ENCODE results near the gene EIF5AL1. TPM values are rescaled to one million over a fixed set of nuclear protein-coding genes. Genes with fewer than 3 reads are reported as not detected.
A peak's percentile ranks its signal among the peaks of the same experiment; 100 is the strongest.

The EIF5AL1 gene
- total RNA-seq, 2 donors from 2014 or later, result 0.22 to 0.62 TPM

DNA sequence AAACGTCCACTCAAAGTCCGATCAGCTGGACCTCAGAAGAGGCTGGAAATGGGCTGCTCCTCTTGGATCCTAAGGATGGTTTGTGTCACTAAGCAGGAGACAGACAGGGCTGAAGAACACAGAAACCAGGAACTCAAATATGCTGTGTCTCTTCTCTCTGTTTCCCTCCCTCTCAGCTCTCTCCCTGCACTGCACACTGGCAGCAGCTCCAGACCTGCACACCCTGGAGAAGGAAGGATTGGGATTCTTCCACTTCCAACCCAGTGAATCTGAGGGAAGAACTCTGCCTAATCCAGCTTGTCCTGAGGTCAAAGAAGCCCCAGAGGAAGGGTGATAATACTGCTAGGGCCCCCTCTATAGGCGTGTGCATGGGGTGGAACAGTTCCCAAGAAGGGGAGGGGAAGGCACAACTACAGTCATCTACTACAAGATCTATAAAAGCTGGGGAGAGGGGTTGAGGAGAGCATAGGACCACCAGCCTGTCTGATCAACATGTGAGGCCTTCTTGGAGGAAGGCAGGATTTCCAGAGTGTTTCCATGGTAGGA lies 44.2 kb upstream of the EIF5AL1 start:
- H3K36me3 ChIP-seq (ENCODE audit: control insufficient read depth, insufficient read depth, low read length), result no peaks in the 10 kb centered on the region
- H3K27ac Mint-ChIP-seq, result peak overlapping the region; percentile 27
- no peaks in the 10 kb centered on the region for H3K9me3 ChIP-seq (ENCODE audit: control insufficient read depth, low read length)
- WGBS, 2 experiments (ENCODE audit: insufficient coverage in 1 of 2, insufficient read length in 1 of 2), result 95 to 100% methylated on average over 2 of the region's 3 CpGs
- no peaks in the 10 kb centered on the region for H3K9me3 Mint-ChIP-seq
- no peak overlapping the region for H3K27ac ChIP-seq (ENCODE audit: low read depth, low read length)
- no peaks in the 10 kb centered on the region for H3K4me1 ChIP-seq (ENCODE audit: control insufficient read depth, insufficient read depth, low read length)
- H3K27me3 Mint-ChIP-seq (ENCODE audit: insufficient read depth), result peaks cover 15% of the 10 kb centered on the region
- H3K4me3 ChIP-seq (ENCODE audit: low read length), result no peak overlapping the region
- no peak for DNase-seq
- H3K4me1 Mint-ChIP-seq, result no peaks in the 10 kb centered on the region
- H3K36me3 Mint-ChIP-seq (ENCODE audit: low read depth), result no peaks in the 10 kb centered on the region
- H3K4me3 Mint-ChIP-seq, result no peak overlapping the region
- TF ChIP-seq, protein P1, sequence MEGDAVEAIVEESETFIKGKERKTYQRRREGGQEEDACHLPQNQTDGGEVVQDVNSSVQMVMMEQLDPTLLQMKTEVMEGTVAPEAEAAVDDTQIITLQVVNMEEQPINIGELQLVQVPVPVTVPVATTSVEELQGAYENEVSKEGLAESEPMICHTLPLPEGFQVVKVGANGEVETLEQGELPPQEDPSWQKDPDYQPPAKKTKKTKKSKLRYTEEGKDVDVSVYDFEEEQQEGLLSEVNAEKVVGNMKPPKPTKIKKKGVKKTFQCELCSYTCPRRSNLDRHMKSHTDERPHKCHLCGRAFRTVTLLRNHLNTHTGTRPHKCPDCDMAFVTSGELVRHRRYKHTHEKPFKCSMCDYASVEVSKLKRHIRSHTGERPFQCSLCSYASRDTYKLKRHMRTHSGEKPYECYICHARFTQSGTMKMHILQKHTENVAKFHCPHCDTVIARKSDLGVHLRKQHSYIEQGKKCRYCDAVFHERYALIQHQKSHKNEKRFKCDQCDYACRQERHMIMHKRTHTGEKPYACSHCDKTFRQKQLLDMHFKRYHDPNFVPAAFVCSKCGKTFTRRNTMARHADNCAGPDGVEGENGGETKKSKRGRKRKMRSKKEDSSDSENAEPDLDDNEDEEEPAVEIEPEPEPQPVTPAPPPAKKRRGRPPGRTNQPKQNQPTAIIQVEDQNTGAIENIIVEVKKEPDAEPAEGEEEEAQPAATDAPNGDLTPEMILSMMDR (conservative IDR thresholded peaks at IDR 0.05), result no peak
- H3K27me3 ChIP-seq (ENCODE audit: control insufficient read depth, insufficient read depth, low read length, poor library complexity, severe bottlenecking), result peaks cover 16% of the 10 kb centered on the region
- no peak overlapping the region for H3K9ac ChIP-seq (ENCODE audit: extremely low read depth, low read length, poor library complexity, severe bottlenecking)

DNA sequence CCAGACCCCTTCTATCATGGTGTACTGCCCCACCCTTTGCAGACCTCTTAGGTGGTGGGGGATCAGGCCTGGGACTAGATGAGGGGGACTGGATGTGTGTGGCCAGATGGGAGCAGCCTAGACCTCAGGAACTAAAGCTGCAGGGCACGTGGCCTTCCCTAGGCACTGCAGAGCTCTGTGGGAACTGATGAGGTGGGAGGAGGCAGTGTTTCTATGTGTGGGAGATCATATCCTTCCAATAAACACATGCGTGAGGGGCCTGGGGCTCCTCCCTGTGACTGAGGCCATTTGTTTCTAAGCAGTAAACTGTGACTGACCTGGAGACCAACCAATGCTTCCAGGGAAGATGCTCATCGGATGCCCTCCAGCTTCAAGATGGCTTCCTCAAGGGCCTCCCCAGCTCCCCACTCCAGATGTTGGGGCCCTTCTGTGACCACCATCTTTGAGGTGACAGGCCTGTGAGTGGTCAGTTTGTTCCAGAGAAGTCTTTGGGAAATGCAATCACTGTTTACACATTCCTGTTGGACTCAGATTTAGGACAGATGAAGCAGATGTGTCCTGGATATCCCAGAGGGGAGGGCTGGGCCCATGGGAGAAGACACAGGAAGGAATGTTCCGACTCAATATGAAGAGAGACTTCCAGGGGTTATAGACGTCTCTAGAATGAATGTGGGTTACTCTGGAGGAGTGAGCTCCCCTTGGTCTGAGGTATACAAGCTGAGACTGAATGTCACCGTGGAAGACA lies 43.3 kb upstream of the EIF5AL1 start:
- no peak overlapping the region for H3K4me3 ChIP-seq (ENCODE audit: low read length)
- TF ChIP-seq, protein P1 (conservative IDR thresholded peaks at IDR 0.05), result no peak
- Mint-ChIP-seq H3K4me3 (no peak overlapping the region), H3K36me3 (ENCODE audit: low read depth) (no peaks in the 10 kb centered on the region), H3K4me1 (no peaks in the 10 kb centered on the region), H3K9me3 (no peaks in the 10 kb centered on the region), H3K27ac (no peak overlapping the region), H3K27me3 (ENCODE audit: insufficient read depth) (peaks cover 15% of the 10 kb centered on the region)
- no peaks in the 10 kb centered on the region for H3K4me1 ChIP-seq (ENCODE audit: control insufficient read depth, insufficient read depth, low read length)
- H3K9me3 ChIP-seq (ENCODE audit: control insufficient read depth, low read length), result no peaks in the 10 kb centered on the region
- no peak overlapping the region for H3K27ac ChIP-seq (ENCODE audit: low read depth, low read length)
- no peaks in the 10 kb centered on the region for H3K36me3 ChIP-seq (ENCODE audit: control insufficient read depth, insufficient read depth, low read length)
- WGBS, 2 experiments (ENCODE audit: insufficient coverage in 1 of 2, insufficient read length in 1 of 2), result 89 to 90% methylated on average over 4 to 6 of the region's 6 CpGs
- H3K27me3 ChIP-seq (ENCODE audit: control insufficient read depth, insufficient read depth, low read length, poor library complexity, severe bottlenecking), result peaks cover 7% of the 10 kb centered on the region
- no peak overlapping the region for H3K9ac ChIP-seq (ENCODE audit: extremely low read depth, low read length, poor library complexity, severe bottlenecking)
- no peak for DNase-seq

DNA sequence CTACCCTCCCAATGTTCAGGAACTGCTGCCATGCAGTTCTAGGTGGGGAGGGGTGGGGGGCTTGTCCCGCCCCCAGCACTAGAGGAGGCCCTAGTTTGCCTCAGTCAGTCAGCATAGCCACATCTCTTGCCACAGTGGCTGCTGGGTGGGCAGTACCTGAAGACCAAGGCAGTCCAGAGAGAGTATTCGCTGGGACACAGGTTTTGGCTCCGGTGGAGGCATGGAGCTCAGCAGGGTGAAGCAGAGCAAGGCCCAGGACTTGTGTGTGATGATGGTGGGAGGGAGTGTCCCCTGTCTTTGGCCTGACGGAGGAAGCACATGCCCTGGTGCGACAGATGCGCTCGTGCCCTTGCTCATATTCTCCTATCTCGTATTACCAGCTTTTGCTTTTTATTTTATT lies 42.2 kb upstream of the EIF5AL1 start:
- Histone ChIP-seq H3K9me3 (ENCODE audit: control insufficient read depth, low read length) (no peaks in the 10 kb centered on the region), H3K27ac (ENCODE audit: low read depth, low read length) (no peak overlapping the region), H3K27me3 (ENCODE audit: control insufficient read depth, insufficient read depth, low read length, poor library complexity, severe bottlenecking) (no peaks in the 10 kb centered on the region), H3K4me1 (ENCODE audit: control insufficient read depth, insufficient read depth, low read length) (no peaks in the 10 kb centered on the region), H3K4me3 (ENCODE audit: low read length) (no peak overlapping the region), H3K9ac (ENCODE audit: extremely low read depth, low read length, poor library complexity, severe bottlenecking) (no peak overlapping the region), H3K36me3 (ENCODE audit: control insufficient read depth, insufficient read depth, low read length) (no peaks in the 10 kb centered on the region)
- DNase-seq, result no peak
- Mint-ChIP-seq H3K27me3 (ENCODE audit: insufficient read depth) (peaks cover 10% of the 10 kb centered on the region), H3K4me1 (no peaks in the 10 kb centered on the region), H3K4me3 (no peak overlapping the region), H3K36me3 (ENCODE audit: low read depth) (no peaks in the 10 kb centered on the region), H3K27ac (no peak overlapping the region), H3K9me3 (no peaks in the 10 kb centered on the region)
- WGBS, 2 experiments (ENCODE audit: insufficient coverage in 1 of 2, insufficient read length in 1 of 2), result 89 to 100% methylated on average over 1 to 4 of the region's 8 CpGs
- TF ChIP-seq, protein P1 (conservative IDR thresholded peaks at IDR 0.05), result no peak

Measured in endodermal cell (in vitro differentiated cells).